NOMO-1 treated with DMSO at 0.1 percent for 48 hours (cell line): ENCODE results near the gene ARAP1.
A peak's percentile ranks its signal among the peaks of the same experiment; 100 is the strongest.

ENCODE experiments used
- DNase-seq: peaks from one replicate; lab custom pipeline; 2025; ENCODE audit not compliant: unreplicated experiment; lab: John Stamatoyannopoulos, UW

ARAP1 gene

GRCh38 chr11:72725724-72726028 is 26.5 kb downstream of the ARAP1 start:
- no peak for DNase-seq

DNA sequence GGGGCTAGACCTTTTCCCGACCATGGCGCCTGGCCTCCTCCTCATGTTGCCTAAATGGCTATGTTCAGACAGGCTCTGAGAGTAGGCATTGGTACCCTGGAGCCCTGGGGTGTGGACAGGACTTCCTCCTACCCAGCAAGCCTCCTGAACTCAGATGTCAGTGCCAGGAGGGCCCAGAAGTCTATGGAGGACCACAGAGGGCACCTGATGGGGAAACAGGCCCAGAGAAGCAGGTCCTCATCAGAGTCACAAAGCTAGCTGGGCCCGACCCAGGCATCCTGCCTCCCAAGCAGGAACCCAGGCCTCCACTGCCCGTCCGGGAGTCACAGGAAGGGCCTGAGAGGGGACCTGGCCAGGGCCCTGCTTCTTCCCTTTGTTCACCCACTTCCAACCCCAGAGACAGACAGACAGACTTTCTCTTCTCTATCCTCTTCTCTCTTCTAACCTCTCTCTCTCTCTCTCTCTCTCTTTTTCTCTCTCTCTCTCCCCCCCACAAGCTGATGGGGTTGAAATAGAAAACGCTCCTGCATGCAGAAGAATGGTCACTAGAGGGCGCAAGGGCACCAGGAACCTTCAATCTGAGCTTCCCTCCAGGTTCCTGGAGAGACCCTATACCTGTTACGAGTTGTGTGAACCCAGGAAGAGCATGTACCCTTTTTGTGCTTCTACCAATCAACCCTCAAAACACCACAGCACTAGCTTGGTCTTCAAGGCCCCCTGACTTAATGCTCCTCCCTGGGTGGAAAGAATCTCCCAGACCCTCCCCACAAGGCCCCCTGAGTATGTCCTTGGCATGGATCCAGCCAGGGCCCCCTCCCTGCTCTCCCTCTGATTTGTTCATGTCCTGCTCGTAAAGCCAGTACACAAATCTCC is 27.1 kb downstream of the ARAP1 start:
- peak; percentile 75 for DNase-seq

GRCh38 chr11:72724021-72724551 is 28.1 kb downstream of the ARAP1 start:
- DNase-seq, result no peak

- DNase-seq, result no peak
Measured at GRCh38 chr11:72723508-72723907, 28.7 kb downstream of the ARAP1 start.

DNA sequence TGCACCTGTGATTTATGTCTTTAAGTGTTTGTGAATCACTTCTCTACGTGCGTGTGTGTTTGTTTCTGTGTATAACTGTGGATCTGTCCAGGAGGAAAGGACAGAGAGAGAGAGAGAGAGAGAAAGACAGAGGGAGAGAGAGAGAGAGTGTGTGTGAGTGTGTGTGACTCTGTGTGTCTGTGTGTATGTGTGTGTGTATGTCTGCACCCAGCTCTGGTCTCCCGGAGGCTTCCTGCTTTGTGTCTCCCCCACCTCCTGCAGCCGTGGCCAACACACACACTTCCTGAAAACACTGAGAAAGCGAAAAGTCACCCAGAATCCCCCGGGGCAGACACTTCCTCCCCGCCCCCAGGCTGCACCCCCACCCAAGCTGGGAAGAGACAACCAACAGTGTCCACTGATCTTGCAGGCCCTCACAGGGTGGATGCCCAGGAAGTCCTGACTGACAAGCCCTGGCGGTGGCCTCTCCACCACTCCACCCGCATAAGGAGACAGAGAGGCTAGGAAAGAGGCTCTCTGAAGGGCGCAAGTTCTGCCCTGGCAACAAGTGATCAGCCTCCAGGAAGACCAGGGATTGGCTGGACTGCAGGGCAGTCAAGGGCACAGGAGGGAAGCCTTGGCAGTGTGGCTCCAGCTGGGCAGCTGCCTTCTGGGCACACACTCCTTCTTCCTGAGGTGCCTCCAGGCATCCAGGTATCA is 30.0 kb downstream of the ARAP1 start:
- peak; percentile 93 for DNase-seq

GRCh38 chr11:72721689-72722049 is 30.5 kb downstream of the ARAP1 start:
- no peak for DNase-seq

DNA sequence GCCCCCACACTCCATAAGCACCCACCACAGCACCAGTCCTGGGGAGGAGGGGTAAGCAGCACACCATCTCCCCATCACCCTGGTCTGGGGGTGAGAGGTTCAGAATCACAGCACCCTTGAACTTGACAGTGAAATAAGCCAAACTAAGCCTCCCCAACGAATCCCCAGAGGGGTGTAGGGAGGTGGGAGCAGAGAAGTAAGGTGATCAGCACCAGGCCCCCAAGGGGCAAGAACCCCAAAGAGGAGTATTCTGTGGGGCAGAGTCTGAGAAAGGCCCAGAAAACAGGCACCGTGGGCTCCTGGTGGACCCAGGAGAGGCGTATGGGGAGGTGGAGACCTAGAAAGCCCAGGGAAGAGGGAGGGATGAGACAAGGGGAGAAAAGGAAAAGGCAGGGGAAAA is 30.9 kb downstream of the ARAP1 start:
- no peak for DNase-seq

DNA sequence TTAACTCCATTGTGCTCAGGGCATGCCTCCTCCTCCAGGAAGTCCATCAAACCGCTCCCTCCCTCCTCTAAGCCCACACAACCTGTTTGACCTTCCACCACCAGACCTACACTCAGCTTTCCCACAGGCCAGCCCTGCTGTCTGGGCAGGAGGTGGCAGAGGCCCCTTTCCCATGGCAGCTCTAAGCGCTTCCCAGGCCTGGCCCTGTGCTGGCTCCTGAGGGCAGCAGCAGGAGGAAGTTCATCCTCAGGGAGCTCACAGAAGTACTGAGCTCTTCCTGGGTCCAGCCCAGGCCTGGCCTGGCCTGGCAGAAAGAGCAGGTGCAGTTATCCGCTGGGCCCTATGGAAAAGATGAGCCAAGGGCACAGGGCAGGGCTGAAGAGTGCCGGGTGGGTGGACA is 31.4 kb downstream of the ARAP1 start:
- DNase-seq, result no peak

GRCh38 chr11:72720047-72720446 is 32.2 kb downstream of the ARAP1 start:
- DNase-seq, result peak; percentile 35

- no peak for DNase-seq
Measured at GRCh38 chr11:72719551-72719950, 32.7 kb downstream of the ARAP1 start.

GRCh38 chr11:72719144-72719543 is 33.1 kb downstream of the ARAP1 start:
- peak; percentile 44 for DNase-seq

DNA sequence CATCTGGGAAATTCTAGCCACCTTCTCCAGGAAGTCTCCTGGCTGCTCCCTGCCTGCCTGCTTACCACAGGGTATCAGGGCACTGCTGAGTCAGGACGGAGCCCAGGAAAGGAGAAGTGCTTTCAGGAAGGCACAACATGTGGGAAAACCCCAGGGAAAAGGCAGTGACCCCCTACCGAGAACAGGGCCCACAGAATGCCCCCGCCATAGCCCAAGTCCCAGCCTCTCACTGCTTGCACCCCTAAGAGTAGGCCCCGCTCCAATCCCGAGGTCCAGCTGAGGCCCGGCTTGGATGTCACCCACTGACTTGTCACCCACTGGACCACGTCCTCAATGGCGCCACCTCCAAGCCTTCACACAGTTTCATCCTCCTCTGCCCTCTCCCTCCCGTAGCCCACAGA is 34.1 kb downstream of the ARAP1 start:
- DNase-seq, result no peak

- DNase-seq, result no peak
Measured at GRCh38 chr11:72716788-72717435, 35.3 kb downstream of the ARAP1 start.

DNA sequence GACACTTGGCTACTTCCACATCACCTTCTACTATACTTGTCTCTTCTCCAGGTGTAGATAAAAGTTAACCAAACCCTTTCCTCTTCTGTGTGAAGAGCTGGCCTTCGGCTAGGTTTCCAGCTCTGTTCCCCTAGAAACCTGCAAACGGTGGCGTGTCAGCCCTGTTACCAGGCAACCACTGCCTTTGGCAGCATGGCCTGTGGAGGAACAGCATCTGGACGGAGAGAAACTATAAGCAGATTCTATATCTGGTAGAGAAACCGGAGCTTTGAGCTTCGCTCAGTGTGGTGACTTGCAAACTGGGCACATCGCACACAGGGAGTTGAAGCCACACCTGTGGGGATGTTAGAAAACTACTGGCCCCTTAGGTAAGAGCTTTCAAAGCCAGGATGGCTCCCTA is 35.9 kb downstream of the ARAP1 start:
- DNase-seq, result no peak

- no peak for DNase-seq
Measured at GRCh38 chr11:72712841-72713240, 39.4 kb downstream of the ARAP1 start.

GRCh38 chr11:72712168-72712751 is 39.9 kb downstream of the ARAP1 start:
- no peak for DNase-seq

DNA sequence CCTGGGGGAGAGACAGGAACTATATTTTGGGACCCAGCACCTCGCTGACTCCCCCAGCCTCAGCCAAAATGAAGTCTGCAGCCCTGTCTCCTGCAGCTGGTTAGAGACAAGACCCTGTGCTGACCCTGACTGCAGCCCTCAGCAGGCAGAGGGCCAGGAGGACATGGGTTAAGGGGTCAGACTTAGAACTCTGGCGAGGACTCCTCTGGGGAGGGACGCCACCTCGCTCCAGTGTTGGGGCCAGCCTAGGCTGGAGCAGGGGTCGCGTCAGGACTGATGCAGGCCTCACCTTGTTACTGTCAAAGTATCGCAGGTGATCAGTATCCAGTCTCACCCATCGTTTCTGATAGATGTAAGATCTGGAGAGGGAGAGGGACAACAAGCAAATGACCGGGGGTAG is 41.1 kb downstream of the ARAP1 start:
- no peak for DNase-seq

DNA sequence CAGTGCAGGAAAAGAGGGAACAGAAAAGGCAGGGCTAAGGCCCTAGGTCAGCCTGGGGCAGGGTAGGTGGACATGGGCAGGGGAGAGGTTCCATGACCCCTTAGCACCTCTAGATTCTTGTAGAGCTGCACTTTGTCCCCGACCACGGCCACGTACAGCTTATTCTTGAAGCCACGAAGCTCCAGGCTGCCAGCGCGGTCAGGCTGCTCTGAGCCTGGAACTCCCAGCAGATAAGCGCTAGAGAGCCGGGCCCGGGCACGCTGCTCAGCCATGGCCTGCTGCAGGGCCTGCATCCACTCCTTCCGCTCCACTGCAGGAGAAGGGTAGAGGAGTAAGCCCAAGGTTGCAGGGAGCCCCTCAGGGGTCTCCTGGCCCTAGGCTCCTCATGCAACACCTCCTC is 41.9 kb downstream of the ARAP1 start:
- DNase-seq, result no peak

- no peak for DNase-seq
Measured at GRCh38 chr11:72709478-72710238, 42.5 kb downstream of the ARAP1 start.

DNA sequence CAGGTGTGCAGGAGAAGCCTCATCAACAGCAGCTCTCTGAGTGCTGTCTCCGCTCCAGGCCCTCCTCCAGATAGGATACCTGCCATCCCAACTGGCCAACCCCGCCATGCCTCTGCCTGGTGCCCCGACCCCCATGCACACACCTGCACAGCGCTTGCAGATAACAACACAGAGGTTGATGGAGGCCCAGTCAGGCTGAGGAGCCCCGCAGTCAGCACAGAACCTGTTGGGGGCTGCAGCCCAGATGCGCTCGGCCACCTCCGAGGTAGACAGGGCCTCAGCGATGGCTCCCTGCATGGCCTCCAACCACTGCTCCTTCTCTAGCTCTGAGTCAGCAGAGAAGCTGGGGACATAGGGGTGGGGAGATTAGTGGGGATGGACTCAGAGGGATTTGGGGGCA is 45.2 kb downstream of the ARAP1 start:
- DNase-seq, result no peak

DNA sequence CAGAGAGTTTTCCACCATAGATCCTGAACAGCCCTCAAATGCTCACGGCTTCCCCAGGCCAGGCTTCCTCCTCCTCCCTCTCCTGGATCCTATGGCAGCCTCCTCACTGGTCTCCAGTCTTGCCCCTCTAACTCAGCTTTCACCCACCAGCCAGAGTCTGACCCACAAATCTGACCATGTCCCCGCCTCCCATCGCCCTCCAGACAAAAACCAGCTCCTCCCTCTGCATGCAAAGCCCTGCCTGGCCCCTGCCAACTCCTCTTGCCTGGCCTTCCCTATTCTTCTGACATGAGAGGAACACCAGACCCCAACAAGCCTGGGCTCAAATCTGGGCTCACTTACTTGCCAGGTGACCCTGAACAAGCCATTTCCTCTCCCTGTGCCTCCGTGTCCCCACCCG is 45.6 kb downstream of the ARAP1 start:
- DNase-seq, result no peak
